Ascending aorta (tissue), 2 donors: Measurements from ENCODE around the gene GAK. TPM values are rescaled to one million over a fixed set of nuclear protein-coding genes. Genes with fewer than 3 reads are reported as not detected.

Experiments
- DNase-seq, 2 donors: peaks; one replicate each; pipeline ENCODE4 v3.0.0-alpha.2; 2019; ENCODE audit warnings: low spot score in 2 of 2
- H3K27ac ChIP-seq, 2 donors: fragments of 200-600 bp; sonication (generic); one replicate each; pipeline ENCODE4 v1.5.1; 2016 to 2017; ENCODE audit warnings: mild to moderate bottlenecking in 1 of 2
- H3K27me3 ChIP-seq: fragments of 200-600 bp; sonication (generic); one replicate; pipeline ENCODE4 v1.5.1; 2017
- H3K36me3 ChIP-seq, 2 donors: fragments of 200-600 bp; sonication (generic); one replicate each; pipeline ENCODE4 v1.5.1; 2016
- H3K4me1 ChIP-seq, 2 donors: fragments of 200-600 bp; sonication (generic); one replicate each; pipeline ENCODE4 v1.5.1; 2016 to 2017; ENCODE audit warnings: mild to moderate bottlenecking in 1 of 2
- H3K4me3 ChIP-seq, 2 donors: fragments of 200-600 bp; sonication (generic); one replicate each; pipeline ENCODE4 v1.5.1; 2016 to 2017; ENCODE audit warnings: mild to moderate bottlenecking in 1 of 2
- H3K9me3 ChIP-seq, 2 donors: fragments of 200-600 bp; sonication (generic); one replicate each; pipeline ENCODE4 v1.5.1; 2016
- CTCF ChIP-seq, 3 experiments: fragments of 200-600 bp in 2 of 3; fragments of 450-650 bp in 1 of 3; sonication (generic) in 2 of 3; IDR thresholded peaks; one replicate each; pipeline ENCODE4 v1.5.1; 2016 to 2019; ENCODE audit warnings: antibody characterized with exemption in 3 of 3, mild to moderate bottlenecking in 1 of 3, moderate library complexity in 1 of 3
- intact Hi-C: fragments of 100-400 bp; cut with DNase I; formaldehyde crosslinking; loops from one replicate; pipeline ENCODE4 v1.15.1; 2023
- total RNA-seq: library from RNA; depleted of rRNA; stranded (reverse); fragments of >200 nt; gene quantifications from one replicate; pipeline ENCODE4 v1.1.0, GENCODE V29; 2016

GAK gene
- total RNA-seq, 1 donor from 2014 or later: 87.3 TPM

GRCh38 chr4:968621-969394 is 36.7 kb upstream of the GAK start:
- Histone ChIP-seq H3K4me3 (no peak overlapping the region), H3K27ac (no peak overlapping the region), H3K27me3 (no peaks in the 10 kb centered on the region), H3K9me3 (no peaks in the 10 kb centered on the region), H3K36me3 (peaks cover 5 to 26% of the 10 kb centered on the region in 2 donors), H3K4me1 (peaks cover 9 to 16% of the 10 kb centered on the region in 2 donors)
- no peak for DNase-seq
- no peak for TF ChIP-seq CTCF (IDR thresholded peaks at IDR 0.05)
- intact Hi-C loops: no loop called here

GRCh38 chr4:968221-968620 is 36.1 kb upstream of the GAK start:
- Histone ChIP-seq H3K9me3 (no peaks in the 10 kb centered on the region), H3K27me3 (no peaks in the 10 kb centered on the region), H3K27ac (no peak overlapping the region), H3K4me1 (peaks cover 9 to 16% of the 10 kb centered on the region in 2 donors), H3K4me3 (no peak overlapping the region), H3K36me3 (peaks cover 8 to 28% of the 10 kb centered on the region in 2 donors)
- peak in 1 of 2 donors; percentile 61 for DNase-seq
- intact Hi-C loops: no loop called here
- TF ChIP-seq CTCF (IDR thresholded peaks at IDR 0.05): no peak

GRCh38 chr4:967113-968104 is 35.3 kb upstream of the GAK start:
- no peaks in the 10 kb centered on the region for H3K9me3 ChIP-seq
- peaks cover 8 to 10% of the 10 kb centered on the region in 2 donors for H3K4me1 ChIP-seq
- H3K27ac ChIP-seq: no peak overlapping the region
- peaks cover 14 to 35% of the 10 kb centered on the region in 2 donors for H3K36me3 ChIP-seq
- DNase-seq: peak in 1 of 2 donors; percentile 62
- TF ChIP-seq CTCF (IDR thresholded peaks at IDR 0.05): no peak
- intact Hi-C loops: no loop called here
- no peak overlapping the region for H3K4me3 ChIP-seq
- no peaks in the 10 kb centered on the region for H3K27me3 ChIP-seq

- no peak for TF ChIP-seq CTCF (IDR thresholded peaks at IDR 0.05)
- H3K27me3 ChIP-seq: no peaks in the 10 kb centered on the region
- DNase-seq: no peak
- peaks cover 22 to 44% of the 10 kb centered on the region in 2 donors for H3K36me3 ChIP-seq
- no peak overlapping the region for H3K27ac ChIP-seq
- no peak overlapping the region for H3K4me3 ChIP-seq
- no peaks in the 10 kb centered on the region for H3K9me3 ChIP-seq
- intact Hi-C loops: no loop called here
- H3K4me1 ChIP-seq: peaks cover 0 to under 1% of the 10 kb centered on the region in 2 donors
These were observed 34.4 kb upstream of the GAK start for GRCh38 chr4:966266-967112.

GRCh38 chr4:965766-966134 is 33.6 kb upstream of the GAK start:
- Histone ChIP-seq H3K4me1 (no peaks in the 10 kb centered on the region), H3K36me3 (peaks cover 28 to 48% of the 10 kb centered on the region in 2 donors), H3K9me3 (no peaks in the 10 kb centered on the region), H3K27me3 (no peaks in the 10 kb centered on the region), H3K27ac (no peak overlapping the region), H3K4me3 (no peak overlapping the region)
- intact Hi-C loops: no loop called here
- DNase-seq: no peak
- no peak for TF ChIP-seq CTCF (IDR thresholded peaks at IDR 0.05)
